ENCODE measurements around the gene RELL1.
A peak's percentile ranks its signal among the peaks of the same experiment; 100 is the strongest.
"Not testable (repeated sequence)": the region's sequence is repeated elsewhere in the genome, so short reads cannot be mapped to it uniquely, and the experiment has no call there.

The RELL1 gene

DNA sequence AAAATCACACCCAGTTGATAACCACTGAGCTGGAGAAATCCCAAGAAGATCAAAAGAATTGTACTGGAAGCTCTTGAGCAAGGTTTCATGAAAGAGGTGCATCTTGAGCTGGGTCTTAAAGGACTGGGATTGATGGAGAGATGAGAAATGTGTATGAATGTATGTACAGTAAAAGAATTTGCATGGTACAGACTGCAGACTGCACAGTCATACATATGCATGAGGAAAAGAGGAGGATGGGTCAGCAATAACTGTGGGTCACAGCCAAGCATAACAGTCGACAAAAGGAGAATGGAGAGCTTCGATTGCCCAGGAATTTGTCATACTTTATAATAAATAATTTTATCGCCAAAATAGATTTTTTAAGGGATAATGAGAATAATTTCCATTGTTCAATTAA is 4.8 kb upstream of the RELL1 start:
- no peak for DNase-seq

DNA sequence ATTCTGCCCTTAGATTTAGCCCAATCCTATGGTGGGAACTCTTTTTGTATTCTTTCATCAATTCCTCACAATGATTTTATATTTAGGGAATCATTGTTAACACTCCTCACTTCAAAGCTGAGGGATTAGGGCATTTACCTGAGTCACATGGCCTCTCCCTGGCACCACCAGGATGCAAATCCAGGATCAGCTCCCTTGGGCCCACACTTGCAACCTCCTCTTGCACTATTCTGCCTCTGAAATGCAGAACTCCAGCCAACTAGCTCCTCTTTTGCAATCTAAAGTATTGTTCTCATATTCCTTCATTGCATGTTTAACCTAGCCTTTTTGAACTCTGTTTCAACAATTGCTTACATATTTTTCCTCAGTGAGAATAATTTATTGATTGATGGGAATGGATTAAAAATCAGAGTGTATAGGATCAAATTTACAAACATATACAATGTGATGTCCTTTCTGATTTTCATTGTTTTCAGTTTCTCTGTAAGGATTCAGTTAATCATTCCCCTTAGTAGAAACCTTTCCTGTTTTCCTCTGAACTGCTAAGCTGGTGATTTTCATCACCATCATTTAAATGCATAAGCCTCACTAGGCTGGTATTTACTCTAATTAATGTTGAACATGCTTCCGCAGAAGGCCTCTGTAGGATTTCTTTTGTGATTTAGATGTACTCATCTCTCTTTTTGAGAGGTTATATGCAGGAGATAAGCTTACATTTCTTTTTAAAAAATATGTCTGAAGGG is 3.3 kb upstream of the RELL1 start:
- DNase-seq, result no peak

DNA sequence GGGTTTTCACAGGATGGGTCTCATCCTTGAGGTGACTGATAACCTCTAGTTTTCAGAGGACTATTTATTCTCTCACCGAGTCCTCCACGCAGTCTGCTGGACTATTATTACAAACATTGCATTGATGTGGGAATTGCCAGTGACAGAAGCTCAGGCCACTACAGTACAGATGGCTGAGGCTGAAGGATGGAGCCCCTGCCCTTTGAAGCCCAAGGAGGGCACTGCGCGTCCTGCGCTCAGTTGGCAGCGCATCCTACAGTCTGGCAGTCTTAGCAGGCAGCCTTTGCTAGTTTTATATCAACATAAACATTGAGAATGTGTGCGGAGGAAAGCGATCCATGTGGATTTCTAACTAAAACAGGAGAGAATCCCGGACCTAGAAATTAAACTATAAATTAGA is 1.5 kb upstream of the RELL1 start:
- DNase-seq, result no peak

DNA sequence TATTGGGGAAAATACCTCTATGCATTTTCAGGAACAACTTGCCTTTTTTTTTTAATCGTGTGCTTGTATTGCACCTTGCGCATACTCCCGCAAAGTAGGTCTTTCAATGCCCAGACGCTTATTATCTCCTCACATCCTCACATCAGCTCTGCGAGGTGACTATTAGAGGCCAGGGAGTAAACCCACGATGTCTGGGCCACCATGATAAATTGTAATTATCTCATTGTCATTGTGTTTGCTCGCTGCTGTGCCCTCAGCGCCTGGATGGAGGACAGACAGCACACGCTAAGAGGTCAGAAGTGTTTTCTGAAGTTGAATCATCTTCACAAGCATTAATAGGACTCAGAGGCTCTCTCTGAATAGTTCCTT is 1.0 kb upstream of the RELL1 start:
- DNase-seq, result peak; percentile 46

DNA sequence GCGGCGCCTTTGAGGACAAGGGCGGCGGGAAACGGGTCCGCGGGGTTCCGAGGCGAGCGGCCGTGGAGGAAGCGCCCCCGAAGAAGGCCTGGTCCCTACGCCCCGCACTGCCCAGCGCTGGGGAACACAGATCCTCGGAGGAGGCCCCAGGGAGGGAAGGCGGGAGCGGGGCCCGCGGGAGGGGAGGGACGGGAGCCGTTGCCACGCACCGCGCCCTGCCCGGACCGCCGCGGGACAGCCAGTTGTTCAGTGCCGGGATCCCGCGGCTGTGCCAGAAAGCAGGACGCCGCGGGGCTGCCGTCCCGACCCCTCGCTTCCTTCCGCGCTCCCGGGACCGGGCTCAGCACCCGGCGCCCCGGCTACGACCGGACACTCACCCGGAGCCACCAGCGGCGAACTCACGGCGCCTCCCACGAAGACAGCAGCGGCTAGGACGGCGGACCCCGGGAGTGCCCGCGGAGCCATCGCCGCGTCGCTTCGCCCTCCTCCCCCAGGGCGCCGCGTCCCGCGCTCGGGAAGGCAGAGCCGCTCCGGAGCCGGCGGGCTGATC is 278 bp downstream of the RELL1 start:
- DNase-seq, result peak; percentile 18

DNA sequence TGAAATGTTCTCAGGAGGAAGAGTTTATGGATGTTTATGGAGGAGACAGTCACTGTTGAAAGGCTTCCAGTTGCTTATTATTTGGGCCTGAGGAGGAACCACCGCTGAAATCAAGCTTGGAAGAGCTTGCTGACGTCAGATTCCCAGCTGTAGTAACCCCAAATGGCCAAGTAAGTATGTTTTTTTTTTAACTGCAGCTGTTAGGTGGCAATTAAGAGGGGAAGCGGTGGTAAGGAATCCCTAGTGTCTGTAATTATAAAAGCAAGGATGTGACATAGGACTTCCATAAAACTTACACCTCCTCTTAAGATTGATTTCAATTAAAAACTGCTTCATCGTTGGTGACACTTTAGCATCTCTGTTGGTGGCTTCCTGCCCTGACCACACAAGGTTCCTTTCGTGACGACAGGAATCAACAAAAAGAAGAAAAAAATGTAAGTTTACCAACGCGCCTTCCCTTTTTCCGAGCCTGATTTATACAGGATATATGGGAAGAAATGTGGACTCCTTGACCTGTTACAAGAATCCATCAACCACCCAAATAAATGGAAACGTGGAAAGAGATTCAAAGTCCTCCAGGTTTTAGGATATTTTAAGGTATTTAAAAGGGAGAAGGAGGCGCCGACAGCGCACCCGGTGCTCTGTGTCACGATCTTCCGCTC is 884 bp downstream of the RELL1 start:
- DNase-seq, result no peak

DNA sequence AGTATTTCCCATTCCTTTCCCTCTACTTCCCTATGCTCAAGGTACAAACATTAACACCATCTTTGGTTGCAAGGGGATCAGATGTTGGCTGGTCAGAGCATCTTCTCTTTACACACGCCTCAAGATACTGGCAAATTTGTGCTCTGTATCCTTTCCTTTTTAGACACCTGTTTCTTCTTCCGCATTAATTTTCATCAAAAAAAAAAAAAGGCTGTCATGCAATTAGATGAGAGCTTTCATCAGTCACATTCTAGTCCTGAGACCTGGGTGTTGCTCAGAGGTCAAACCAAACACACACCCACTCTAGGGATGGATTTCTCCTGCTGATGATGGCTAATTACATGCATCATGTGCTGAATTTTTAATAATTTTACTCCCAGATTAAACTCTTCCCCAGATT is 2.0 kb downstream of the RELL1 start:
- DNase-seq, result no peak

DNA sequence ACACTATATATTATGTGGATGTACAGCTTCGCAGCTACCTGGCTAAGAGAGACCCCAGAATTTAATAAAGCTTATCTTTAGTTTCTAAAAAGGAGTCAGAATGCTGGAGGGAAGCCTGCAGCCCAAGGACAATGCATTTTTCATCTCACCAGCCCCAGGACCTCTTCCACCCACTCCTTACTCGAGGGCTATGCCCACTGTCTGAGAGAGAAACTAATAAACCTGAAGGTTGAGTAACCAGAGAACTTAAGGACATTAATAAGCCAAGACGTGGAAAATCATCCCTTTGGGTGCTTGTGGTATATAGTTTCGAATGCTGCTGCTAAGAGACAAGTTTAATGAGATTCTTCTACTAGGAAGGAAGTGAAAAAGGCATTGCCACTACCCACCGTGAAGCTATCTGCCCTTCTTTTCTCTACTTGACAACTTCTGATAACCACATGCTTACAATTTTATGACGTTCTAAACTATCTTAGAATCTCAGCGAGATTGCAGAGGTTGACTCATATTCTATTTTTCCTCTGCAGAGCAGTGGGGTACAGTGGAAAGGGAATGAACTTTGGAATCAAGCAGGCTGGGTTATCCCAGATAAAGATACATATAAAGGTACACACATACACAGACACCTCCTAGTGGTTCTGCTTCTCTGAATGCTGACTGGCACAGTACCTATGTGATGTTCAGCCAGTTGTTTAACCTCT is 3.3 kb downstream of the RELL1 start:
- no peak for DNase-seq

DNA sequence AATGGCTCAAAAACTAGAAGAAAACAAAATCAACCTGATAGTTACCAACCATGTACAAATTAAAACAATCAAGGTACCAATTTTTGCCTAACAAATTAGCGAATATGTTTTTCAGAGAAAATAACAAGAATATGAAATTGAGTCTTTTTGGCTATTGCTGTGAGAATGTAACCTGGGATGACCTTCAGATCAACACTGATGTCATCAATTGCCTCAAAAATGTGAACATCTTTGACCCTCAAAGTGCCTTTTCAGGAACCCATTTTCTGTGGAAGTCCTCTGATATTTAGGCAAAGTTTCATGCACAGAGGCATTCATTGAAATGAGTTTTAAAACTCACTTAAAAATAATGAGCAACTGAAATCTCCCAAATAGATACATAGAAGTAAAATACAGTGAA is 6.1 kb downstream of the RELL1 start:
- no peak for DNase-seq

DNA sequence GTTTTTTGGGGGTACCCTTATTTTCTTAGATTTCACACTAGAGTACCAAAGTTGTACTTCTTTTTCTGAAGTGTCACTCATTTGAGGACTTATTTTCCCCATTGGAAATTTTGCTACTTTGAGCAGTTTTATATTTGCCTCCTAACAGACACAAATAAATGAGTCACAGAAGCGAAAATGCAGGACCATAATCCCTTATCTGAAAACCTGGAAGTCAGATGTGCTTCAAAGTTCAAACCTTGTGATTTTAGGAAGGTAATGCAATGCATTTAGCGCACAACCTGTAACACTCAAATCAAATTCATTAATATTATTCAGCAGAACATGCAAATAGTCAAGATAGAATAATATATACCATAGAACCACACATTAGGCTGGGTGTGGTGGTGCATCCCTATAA is 6.9 kb downstream of the RELL1 start:
- DNase-seq, result no peak

DNA sequence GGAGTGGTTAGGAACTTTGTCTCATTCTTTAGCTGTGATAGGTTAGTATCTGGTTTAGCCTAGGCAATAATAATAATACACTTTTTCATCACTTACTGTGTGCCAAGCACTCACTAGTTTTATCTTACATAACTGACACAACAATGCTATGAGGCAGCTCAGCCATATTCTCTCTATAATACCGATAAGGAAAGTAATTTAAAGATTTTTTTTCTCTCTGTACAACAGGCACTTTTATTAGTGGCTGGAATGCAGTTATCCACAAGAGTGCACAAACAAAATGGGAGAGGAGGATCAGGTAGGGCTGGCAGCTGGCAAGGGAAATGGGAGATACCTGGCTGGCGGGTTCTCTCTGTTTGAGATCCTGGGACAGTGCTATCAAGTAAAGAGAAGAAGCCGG is 7.6 kb downstream of the RELL1 start:
- no peak for DNase-seq

DNA sequence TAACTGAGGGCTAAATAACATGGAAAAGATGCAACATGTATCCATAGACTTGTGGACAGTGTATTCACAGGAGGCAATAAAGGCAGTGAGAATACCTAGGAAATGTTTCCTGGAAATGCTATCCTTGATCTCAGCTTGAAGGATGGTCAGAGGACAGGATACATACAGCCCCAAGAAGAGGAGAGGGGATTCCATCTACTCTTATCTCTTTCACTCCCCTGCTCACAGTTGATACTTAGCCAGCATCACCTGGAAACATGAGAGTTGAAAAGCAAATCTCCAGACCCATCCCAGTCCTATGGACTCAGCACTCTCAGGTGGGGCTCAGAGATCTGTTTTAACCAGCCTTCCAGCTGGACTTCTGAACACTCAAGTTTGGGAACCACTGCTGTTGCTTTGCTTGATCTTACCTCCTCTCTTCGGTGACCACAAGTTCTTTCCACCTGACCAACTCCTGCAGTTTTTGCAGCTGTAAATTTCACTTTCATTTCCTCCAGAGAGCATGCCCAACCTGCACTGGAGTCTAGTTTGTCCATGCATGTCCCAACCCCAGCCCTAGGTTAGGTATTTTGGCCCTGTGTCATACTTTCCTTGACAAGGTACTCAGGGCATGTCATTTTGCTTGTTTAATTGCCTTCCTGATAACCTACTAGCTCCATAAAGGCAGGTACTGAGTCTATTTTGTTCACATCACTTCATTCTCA is 10.4 kb downstream of the RELL1 start:
- DNase-seq, result no peak

DNA sequence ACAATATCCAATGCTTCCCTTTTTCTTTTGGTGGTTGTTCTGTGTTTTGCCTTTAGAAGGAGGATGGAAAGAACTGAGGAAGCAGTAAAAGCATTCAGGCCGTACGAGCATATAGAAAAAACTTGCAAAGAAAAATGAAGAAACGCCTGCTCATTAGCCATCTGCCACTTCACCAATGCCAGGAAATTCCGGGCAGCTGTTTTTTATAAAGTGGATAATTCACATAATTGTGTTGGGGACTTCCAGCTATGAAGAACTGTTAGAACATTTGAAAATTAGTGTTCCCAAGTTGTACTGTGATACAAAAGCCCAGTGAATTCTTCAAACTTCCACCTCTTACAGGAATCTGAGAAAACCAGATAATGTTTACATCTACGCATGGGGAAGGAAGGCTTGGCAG is 11.7 kb downstream of the RELL1 start:
- no peak for DNase-seq

DNA sequence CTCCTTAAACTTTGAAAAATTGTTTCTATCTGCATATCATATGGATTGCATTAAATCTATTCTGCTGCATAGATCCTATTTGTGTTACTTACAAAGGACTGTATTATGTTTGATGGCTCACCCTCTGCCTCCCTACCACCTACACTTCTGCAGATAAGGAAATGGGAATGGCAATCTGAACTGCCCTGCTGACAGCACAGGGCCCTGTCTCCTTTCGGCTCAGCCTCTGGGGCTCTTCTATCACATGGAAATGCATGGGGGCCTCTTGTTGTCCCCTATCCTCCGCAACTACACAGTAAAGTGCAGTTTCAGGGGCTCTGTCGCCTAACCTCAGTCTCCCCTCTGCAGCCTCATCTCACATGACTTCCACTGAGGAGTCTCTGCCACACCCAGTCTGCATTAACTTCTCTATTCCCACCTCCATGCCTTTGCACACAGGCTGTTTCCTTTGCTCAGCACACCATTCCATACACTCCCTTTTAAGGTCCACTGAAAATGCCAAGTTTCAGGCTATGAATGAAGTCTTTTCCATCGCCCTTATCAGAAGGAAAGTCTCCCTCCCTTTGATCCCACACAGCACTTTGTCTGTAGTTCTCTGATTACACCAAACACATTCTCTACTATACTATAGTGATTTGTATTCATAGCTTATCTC is 12.5 kb downstream of the RELL1 start:
- no peak for DNase-seq

DNA sequence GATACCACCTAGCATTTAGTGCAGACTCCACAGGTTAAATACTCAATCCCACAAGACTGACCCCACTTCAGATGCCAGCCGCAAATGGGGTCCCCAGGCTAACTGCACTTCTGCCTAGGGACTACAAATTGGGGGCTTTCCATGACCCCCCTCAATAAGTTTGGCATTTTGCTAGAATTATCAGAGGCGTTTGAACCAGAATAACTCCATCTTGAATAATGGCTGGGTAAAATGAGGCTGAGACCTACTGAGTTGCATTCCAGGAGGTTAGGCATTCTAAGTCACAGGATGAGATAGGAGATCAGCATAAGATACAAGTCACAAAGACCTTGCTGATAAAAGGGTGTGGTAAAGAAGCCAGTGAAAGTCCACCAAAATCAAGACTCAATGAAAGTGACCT is 15.1 kb downstream of the RELL1 start:
- no peak for DNase-seq

DNA sequence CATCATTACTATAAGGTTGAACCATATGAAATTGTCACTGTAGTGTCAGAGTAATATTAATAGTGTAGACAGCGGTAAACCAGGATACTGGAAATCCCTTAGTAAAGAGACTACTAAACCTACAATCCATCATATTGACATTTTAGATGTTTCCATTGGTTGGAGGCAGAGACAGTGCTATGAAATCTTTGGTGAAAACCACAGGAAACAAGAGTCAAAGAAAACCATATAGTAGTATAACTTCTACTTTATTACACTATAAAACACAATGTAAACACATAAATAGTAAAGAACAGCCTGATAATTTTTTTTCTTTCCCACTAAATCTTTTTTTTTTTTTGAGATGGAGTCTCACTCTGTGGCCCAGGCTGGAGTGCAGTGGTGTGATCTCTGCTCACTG is 15.9 kb downstream of the RELL1 start:
- no peak for DNase-seq

DNA sequence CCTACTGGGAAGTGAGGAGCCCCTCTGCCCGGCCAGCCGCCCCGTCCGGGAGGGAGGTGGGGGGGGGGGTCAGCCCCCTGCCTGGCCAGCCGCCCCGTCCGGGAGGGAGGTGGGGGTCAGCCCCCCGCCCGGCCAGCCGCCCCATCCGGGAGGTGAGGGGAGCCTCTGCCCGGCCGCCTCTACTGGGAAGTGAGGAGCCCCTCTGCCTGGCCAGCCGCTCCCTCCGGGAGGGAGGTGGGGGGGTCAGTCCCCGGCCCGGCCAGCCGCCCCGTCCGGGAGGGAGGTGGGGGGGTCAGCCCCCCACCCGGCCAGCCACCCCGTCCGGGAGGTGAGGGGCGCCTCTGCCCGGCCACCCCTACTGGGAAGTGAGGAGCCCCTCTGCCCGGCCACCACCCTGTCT is 17.1 kb downstream of the RELL1 start:
- DNase-seq, result not testable (repeated sequence)

DNA sequence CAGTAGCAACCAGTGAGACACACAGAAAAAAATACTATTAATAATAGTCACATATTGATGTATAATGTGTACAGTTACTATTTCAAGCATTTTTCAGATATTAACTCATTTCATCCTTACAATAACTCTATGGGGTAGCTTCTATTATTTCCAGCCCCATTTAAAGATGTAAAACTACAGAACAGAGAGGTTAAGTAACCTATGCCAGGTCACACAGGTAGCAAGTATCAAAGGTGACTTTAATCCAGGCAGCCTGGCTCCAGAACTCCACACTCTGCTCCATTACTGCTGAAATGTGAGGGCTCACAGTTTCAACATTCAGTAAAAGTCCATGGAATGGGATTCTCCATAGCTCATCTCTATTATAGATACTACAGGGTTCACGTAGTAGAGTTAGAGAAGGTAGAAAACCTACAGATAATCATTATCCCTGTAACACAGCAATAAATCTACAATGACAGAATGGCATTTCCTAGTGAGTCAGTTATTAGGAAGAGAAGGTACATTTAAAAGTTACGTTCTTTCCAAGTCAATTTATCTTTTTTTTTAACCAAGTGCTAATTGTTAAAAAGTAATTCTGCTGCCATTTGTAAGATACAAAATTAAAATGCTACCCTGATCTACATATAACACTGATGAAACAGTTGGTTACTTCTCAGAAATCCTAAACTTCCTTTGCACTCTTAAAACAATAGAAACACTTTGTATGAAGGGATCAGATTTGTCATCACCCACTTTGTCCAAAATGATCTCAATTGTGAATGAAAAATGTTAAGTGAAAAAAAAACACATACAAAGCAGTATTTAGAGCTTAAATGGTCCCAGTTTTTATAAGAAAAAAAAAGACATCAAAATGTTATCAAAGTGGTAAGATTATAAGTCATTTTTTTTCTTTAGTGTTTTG is 18.7 kb downstream of the RELL1 start:
- no peak for DNase-seq

DNA sequence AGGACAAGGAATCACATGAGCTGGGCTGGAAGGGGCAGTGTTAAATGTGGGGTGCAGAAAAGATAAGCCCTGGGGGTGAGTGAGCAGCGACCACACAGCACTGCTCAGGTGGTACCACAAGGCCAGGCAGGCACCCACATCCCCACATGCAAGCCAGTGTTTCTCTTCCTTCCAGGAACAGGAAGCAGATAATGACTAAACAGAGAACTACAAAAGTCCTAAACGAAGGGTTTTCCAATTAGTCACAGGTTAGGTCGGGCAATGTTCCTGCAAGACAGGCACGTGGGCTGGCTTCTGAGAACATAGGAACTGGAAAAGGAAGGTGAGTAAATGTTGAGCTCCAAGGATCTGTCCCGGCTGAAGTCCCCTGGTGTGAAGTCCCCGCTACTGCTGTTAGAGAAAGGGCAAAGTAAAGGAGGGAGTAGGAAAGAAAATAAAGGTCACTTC is 19.5 kb downstream of the RELL1 start:
- DNase-seq, result no peak

DNA sequence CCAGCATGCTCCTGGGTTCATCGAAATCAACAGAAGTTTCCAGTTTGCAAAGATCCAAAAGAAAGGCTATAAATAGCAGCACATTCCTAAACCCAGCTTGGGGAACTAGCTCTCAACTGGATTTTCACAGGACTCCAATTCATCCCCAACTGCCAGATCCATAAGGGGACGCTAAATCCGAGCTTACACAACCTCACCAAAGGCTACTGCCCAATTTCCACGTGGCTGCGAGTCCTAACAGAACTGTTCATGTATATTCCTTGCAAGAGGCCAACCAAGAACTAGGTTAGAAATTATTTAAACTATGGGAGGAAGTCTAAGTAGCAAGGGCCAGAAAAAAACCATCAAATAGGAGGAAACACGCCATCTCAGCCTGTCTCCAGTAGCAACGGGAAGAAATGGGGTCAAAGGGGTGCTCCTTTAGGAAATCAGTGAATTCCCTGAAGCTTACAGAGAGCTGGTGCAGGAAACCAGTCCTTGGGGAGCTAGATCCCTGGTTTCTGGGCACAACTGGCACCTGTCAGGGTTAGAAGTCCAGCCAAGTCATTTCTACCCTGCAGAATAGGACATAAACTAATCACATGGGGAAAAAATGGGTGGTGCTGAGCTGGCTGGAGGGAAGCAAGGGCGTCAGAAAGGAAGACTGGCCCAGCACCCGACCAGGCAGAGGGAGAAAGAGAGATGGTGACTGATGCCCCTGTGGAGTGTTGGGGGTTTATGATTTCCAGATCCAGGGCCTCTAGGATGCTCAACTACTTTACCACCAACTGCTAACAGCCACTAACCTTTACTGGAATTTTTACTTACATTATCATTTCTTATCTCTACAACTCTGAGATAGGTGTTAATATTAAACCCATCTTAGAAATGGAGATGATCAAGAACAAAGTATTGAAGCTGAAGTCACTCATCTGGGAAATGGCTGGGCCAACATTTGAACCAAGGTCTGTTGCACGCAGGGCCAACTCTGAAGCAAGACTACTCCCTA is 20.5 kb downstream of the RELL1 start:
- DNase-seq, result no peak

Data from NCI-H146 (cell line).